Left cardiac atrium (tissue), 4 donors: ENCODE measurements around the gene ZFP91. TPM values are rescaled to one million over a fixed set of nuclear protein-coding genes. Genes with fewer than 3 reads are reported as not detected.

ENCODE experiments used
- ATAC-seq, 2 donors: fragments of 200-7000 bp; cut with Tn5 transposase; one replicate each; pipeline ENCODE4 v1.9.1; 2020; ENCODE audit warnings: mild to moderate bottlenecking in 2 of 2, moderate library complexity in 2 of 2
- DNase-seq: peaks from one replicate; pipeline ENCODE4 v3.0.0-alpha.2; 2020
- intact Hi-C, 2 donors: fragments of 100-400 bp; cut with DNase I; formaldehyde crosslinking; loops; one replicate each; pipeline versions ENCODE4 v1.14.1 to v1.15.1; 2022 to 2023
- total RNA-seq, 2 donors: library from RNA; stranded (reverse); fragmentation: NEBNext Ultra II Directional; extraction: Animal tissue kit (Norgen Biotek cat#: 25700); gene quantifications; one replicate each; pipeline ENCODE4 v1.2.1, GENCODE V29; 2021
- donor health status: DM: no; HTN: yes; CAD: no.
- donor health status: DM: no; HTN: yes; CAD: no; lungs with severe emphysema.
- donor health status: DM: yes; HTN: yes; CAD: no.
- donor health status: Dilated cardiomyopathy.

ZFP91 gene
- total RNA-seq, 2 donors from 2014 or later, result 49.8 to 58.6 TPM

GRCh38 chr11:58578136-58578634 is 678 bp upstream of the ZFP91 start:
- ATAC-seq, result peak; percentile 77 to 82
- intact Hi-C loops, result loop anchor here (5.0 to 10.0 kb wide), 2 partner anchors 47 to 99 kb away; partner anchors contain the start of gene CNTF (in 1 of the 2)
- DNase-seq, result peak; percentile 96

GRCh38 chr11:58579192-58580129 is 598 bp downstream of the ZFP91 start:
- intact Hi-C loops, result loop anchor here (5.0 to 10.0 kb wide), 4 partner anchors 38 to 565 kb away; partner anchors contain the start of genes CNTF (in 1 of the 2) and FAM111A (in 1 of the 2)
- DNase-seq (peak; percentile 93), ATAC-seq (peak; percentile 71 to 73)

- DNase-seq, result no peak
- intact Hi-C loops, result loop anchor here in 1 of 2 donors (5.0 to 10.0 kb wide), 2 partner anchors 37 to 564 kb away; partner anchors contain the start of gene FAM111A
- ATAC-seq, result no peak
Observed at GRCh38 chr11:58580311-58580710, 1.4 kb downstream of the ZFP91 start.

GRCh38 chr11:58582437-58582836 is 3.6 kb downstream of the ZFP91 start:
- ATAC-seq (no peak), DNase-seq (no peak)
- intact Hi-C loops, result loop anchor here in 1 of 2 donors (5.0 to 10.0 kb wide), 2 partner anchors 35 to 562 kb away; partner anchors contain the start of gene FAM111A

GRCh38 chr11:58586998-58587397 is 8.1 kb downstream of the ZFP91 start:
- ATAC-seq, result no peak
- intact Hi-C loops, result loop anchor here in 1 of 2 donors (10.0 kb wide), 1 partner anchor 558 kb away; the partner anchor contains the start of gene FAM111A
- DNase-seq, result no peak

GRCh38 chr11:58591659-58592058 is 12.8 kb downstream of the ZFP91 start:
- no peak for DNase-seq
- intact Hi-C loops, result no loop called here
- ATAC-seq, result no peak

GRCh38 chr11:58592760-58593472 is 14.1 kb downstream of the ZFP91 start:
- ATAC-seq (no peak), DNase-seq (no peak)
- intact Hi-C loops, result no loop called here

GRCh38 chr11:58594826-58595225 is 16.0 kb downstream of the ZFP91 start:
- intact Hi-C loops, result no loop called here
- ATAC-seq (no peak), DNase-seq (no peak)

- DNase-seq (no peak), ATAC-seq (no peak)
- intact Hi-C loops, result no loop called here
Observed at GRCh38 chr11:58596621-58597020, 17.8 kb downstream of the ZFP91 start.

- DNase-seq (no peak), ATAC-seq (no peak)
- intact Hi-C loops, result no loop called here
Observed at GRCh38 chr11:58597486-58598144, 18.8 kb downstream of the ZFP91 start.

- ATAC-seq (no peak), DNase-seq (no peak)
- intact Hi-C loops, result no loop called here
Observed at GRCh38 chr11:58600510-58600909, 21.6 kb downstream of the ZFP91 start.

- intact Hi-C loops, result no loop called here
- ATAC-seq (no peak), DNase-seq (no peak)
Observed at GRCh38 chr11:58606930-58607714, 28.3 kb downstream of the ZFP91 start.

- intact Hi-C loops, result no loop called here
- DNase-seq (no peak), ATAC-seq (no peak)
Observed at GRCh38 chr11:58608331-58608730, 29.5 kb downstream of the ZFP91 start.

GRCh38 chr11:58609723-58610122 is 30.9 kb downstream of the ZFP91 start:
- intact Hi-C loops, result no loop called here
- DNase-seq, result no peak
- no peak for ATAC-seq

GRCh38 chr11:58613228-58613627 is 34.4 kb downstream of the ZFP91 start:
- DNase-seq, result no peak
- intact Hi-C loops, result no loop called here
- ATAC-seq, result no peak

- ATAC-seq (no peak), DNase-seq (no peak)
- intact Hi-C loops, result loop anchor here in 1 of 2 donors (5.0 kb wide), 1 partner anchor 33 kb away; no protein-coding TSS in a partner anchor
Observed at GRCh38 chr11:58615559-58615958, 36.7 kb downstream of the ZFP91 start.

GRCh38 chr11:58616594-58616993 is 37.7 kb downstream of the ZFP91 start:
- DNase-seq (peak; percentile 41), ATAC-seq (peak; percentile 67 to 95)
- intact Hi-C loops, result loop anchor here in 1 of 2 donors (5.0 kb wide), 1 partner anchor 34 kb away; no protein-coding TSS in a partner anchor

GRCh38 chr11:58617976-58618557 is 39.2 kb downstream of the ZFP91 start:
- intact Hi-C loops, result loop anchor here in 1 of 2 donors (5.0 kb wide), 1 partner anchor 36 kb away; no protein-coding TSS in a partner anchor
- ATAC-seq (peak; percentile 30 to 64), DNase-seq (no peak)
